HUDEP-2 (cell line): ENCODE data around the gene ALDH3A2.

Source experiments
- DNase-seq, 76 experiments: peaks; one replicate each; lab custom pipeline; 2025; ENCODE audit not compliant: unreplicated experiment in 76 of 76; lab: John Stamatoyannopoulos, UW

Gene ALDH3A2

GRCh38 chr17:19713901-19714361 lies 65.4 kb downstream of the ALDH3A2 start:
- no peak for DNase-seq

- DNase-seq: no peak
Measured at GRCh38 chr17:19714542-19715411, 66.2 kb downstream of the ALDH3A2 start.

GRCh38 chr17:19716108-19717030 lies 67.8 kb downstream of the ALDH3A2 start, which contains the start of gene SLC47A2:
SLC47A2 (minus strand) TSS chr17:19716584; CDS start chr17:19716555, 29 bp downstream.
- DNase-seq: no peak

GRCh38 chr17:19717031-19717360 lies 68.4 kb downstream of the ALDH3A2 start:
- DNase-seq: no peak

GRCh38 chr17:19717411-19717908 lies 68.9 kb downstream of the ALDH3A2 start:
- no peak for DNase-seq

- no peak for DNase-seq
Measured at GRCh38 chr17:19718041-19718612, 69.6 kb downstream of the ALDH3A2 start.

- no peak for DNase-seq
Measured at GRCh38 chr17:19718613-19719354, 70.2 kb downstream of the ALDH3A2 start.

- DNase-seq: no peak
Measured at GRCh38 chr17:19719355-19720209, 71.0 kb downstream of the ALDH3A2 start.

GRCh38 chr17:19720210-19720475 lies 71.6 kb downstream of the ALDH3A2 start:
- no peak for DNase-seq

- peak in 2 of 76 experiments; percentile 3 to 4 for DNase-seq
Measured at GRCh38 chr17:19720631-19721426, 72.3 kb downstream of the ALDH3A2 start.

- no peak for DNase-seq
Measured at GRCh38 chr17:19723964-19724363, 75.4 kb downstream of the ALDH3A2 start.

- DNase-seq: peak in 66 of 76 experiments; percentile 6 to 76 (median 42)
Measured at GRCh38 chr17:19724501-19725420, 76.2 kb downstream of the ALDH3A2 start.

GRCh38 chr17:19725486-19725885 lies 76.9 kb downstream of the ALDH3A2 start:
- DNase-seq: no peak

- no peak for DNase-seq
Measured at GRCh38 chr17:19726631-19727376, 78.3 kb downstream of the ALDH3A2 start.
